ENCODE measurements around the gene TAL2.

The TAL2 gene

DNA sequence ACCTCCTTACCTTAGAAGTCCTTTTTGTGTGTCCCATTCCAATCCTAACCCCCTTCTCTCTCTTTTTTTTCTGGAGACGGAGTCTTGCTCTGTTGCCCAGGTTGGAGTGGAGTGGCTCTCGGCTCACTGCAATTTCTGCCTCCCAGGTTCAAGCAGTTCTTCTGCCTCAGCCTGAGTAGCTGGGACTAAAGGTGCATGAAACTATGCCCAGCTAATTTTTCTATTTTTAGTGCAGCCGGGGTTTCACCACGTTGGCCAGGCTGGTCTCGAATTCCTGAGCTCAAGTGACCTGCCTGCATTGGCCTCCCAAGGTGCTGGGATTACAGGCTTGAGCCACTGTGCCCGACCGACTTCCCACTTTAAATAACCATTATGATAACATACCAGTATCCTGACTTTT, 49.6 kb downstream of the TAL2 start:
- no peak for DNase-seq

GRCh38 chr9:105712297-105712696, 50.0 kb downstream of the TAL2 start:
- no peak for DNase-seq
